Psoas muscle (tissue), 8 donors: ENCODE measurements around the gene CXCL16. TPM values are rescaled to one million over a fixed set of nuclear protein-coding genes. Genes with fewer than 3 reads are reported as not detected.

Experiments used
- ATAC-seq, 4 donors: fragments of 200-7000 bp; cut with Tn5 transposase; one replicate each; pipeline ENCODE4 v1.9.1; 2020; ENCODE audit warnings: moderate library complexity in 3 of 4, mild to moderate bottlenecking in 2 of 4
- DNase-seq, 2 donors: peaks; one replicate each; pipeline ENCODE4 v3.0.0-alpha.2; 2020
- H3K27ac ChIP-seq: fragments of 200-600 bp; one replicate; pipeline ENCODE4 v1.8.0; 2022
- H3K27me3 ChIP-seq, 3 donors: fragments of 200-600 bp in 1 of 3; one replicate each; pipeline versions ENCODE4 v1.6.1 to v1.8.0; 2013 to 2022; ENCODE audit warnings: low read length in 2 of 3, mild to moderate bottlenecking in 2 of 3, moderate library complexity in 1 of 3; ENCODE audit not compliant: insufficient read depth in 3 of 3
- H3K36me3 ChIP-seq, 2 donors: fragments of 200-600 bp in 1 of 2; one replicate each; pipeline versions ENCODE4 v1.6.1 to v1.8.0; 2013 to 2022; ENCODE audit warnings: low read depth in 1 of 2, mild to moderate bottlenecking in 1 of 2, moderate library complexity in 1 of 2; ENCODE audit not compliant: insufficient read depth in 1 of 2
- H3K4me1 ChIP-seq: fragments of 200-600 bp; one replicate; pipeline ENCODE4 v1.8.0; 2022
- H3K4me3 ChIP-seq: fragments of 200-600 bp; one replicate; pipeline ENCODE4 v1.8.0; 2022; ENCODE audit warnings: mild to moderate bottlenecking
- H3K9me3 ChIP-seq: fragments of 200-600 bp; one replicate; pipeline ENCODE4 v1.8.0; 2022
- CTCF ChIP-seq: fragments of 200-600 bp; IDR thresholded peaks from one replicate; pipeline ENCODE4 v1.8.0; 2022; ENCODE audit warnings: antibody characterized with exemption
- WGBS, 3 donors: extraction: QIAGEN DNeasy Blood & Tissue Kit; methylation state at CpG; one replicate each; pipeline versions ENCODE4 v1.1.6 to v1.1.7; 2013; 5-methylcytosine and 5-hydroxymethylcytosine counted together
- intact Hi-C, 2 donors: fragments of 100-400 bp; cut with DNase I; formaldehyde crosslinking; loops; one replicate each; pipeline versions ENCODE4 v1.11.0 to v1.14.2; 2022
- polyA plus RNA-seq, 3 donors: library from polyadenylated mRNA; stranded (reverse); fragments of 200-250 nt; gene quantifications; one replicate each; pipeline ENCODE4 v1.2.3, GENCODE V29; 2013
- total RNA-seq, 4 donors: library from RNA; stranded (reverse); fragmentation: NEBNext Ultra II Directional in 2 of 4; extraction: Animal tissue kit (Norgen Biotek cat#: 25700) in 2 of 4; gene quantifications; one replicate each; pipeline versions ENCODE4 v1.2.1 to v1.2.4, GENCODE V29; 2021 to 2023
- donor health status: healthy with polysubstance abuse.
- donor health status: DM: no; HTN: no; CAD: no; lungs with moderate emphysema.
- donor health status: Bipolar disorder and iron deficiency.
- donor health status: healthy.
- donor health status: DM: yes; HTN: yes; CAD: no.
- donor health status: DM: no; HTN: no; CAD: no.
- donor health status: DM: no; HTN: no; CAD: no.
- donor health status: DM: yes; HTN: yes; CAD: no.

Gene CXCL16
- total and polyA plus RNA-seq, 7 donors = 0.45 to 5.4 (median 1.7) TPM

GRCh38 chr17:4744999-4745969, 5.6 kb upstream of the CXCL16 start:
- Histone ChIP-seq H3K9me3 (no peaks in the 10 kb centered on the region), H3K4me3 (no peak overlapping the region), H3K27ac (no peak overlapping the region), H3K36me3 (no peaks in the 10 kb centered on the region), H3K4me1 (no peaks in the 10 kb centered on the region), H3K27me3 (peaks cover 0 to 87% (median 29%) of the 10 kb centered on the region in 3 donors)
- ATAC-seq (no peak), DNase-seq (no peak)
- no peak for TF ChIP-seq CTCF
- WGBS, 3 donors = 8 to 11% (median 9%) methylated on average over 50 to 51 of the region's 51 CpGs
- intact Hi-C loops = no loop called here

GRCh38 chr17:4743898-4744297, 4.2 kb upstream of the CXCL16 start:
- peaks cover 2% of the 10 kb centered on the region for H3K4me1 ChIP-seq
- ATAC-seq (no peak), DNase-seq (no peak)
- no peak overlapping the region for H3K27ac ChIP-seq
- H3K36me3 ChIP-seq = no peaks in the 10 kb centered on the region
- peaks cover 0 to 87% (median 31%) of the 10 kb centered on the region in 3 donors for H3K27me3 ChIP-seq
- H3K9me3 ChIP-seq = no peaks in the 10 kb centered on the region
- 88 to 90% (median 90%) methylated on average over 8 to 9 of the region's 9 CpGs for WGBS, 3 donors
- intact Hi-C loops = no loop called here
- no peak for TF ChIP-seq CTCF
- H3K4me3 ChIP-seq = no peak overlapping the region

- Histone ChIP-seq H3K4me1 (peaks cover 7% of the 10 kb centered on the region), H3K27ac (no peak overlapping the region), H3K9me3 (no peaks in the 10 kb centered on the region), H3K27me3 (peaks cover 0 to 89% (median 31%) of the 10 kb centered on the region in 3 donors), H3K4me3 (no peak overlapping the region), H3K36me3 (no peaks in the 10 kb centered on the region)
- DNase-seq (no peak), ATAC-seq (no peak)
- intact Hi-C loops = no loop called here
- 91 to 94% (median 94%) methylated on average over 8 of the region's 8 CpGs for WGBS, 3 donors
- TF ChIP-seq CTCF = no peak
Observed at GRCh38 chr17:4743216-4743615, 3.5 kb upstream of the CXCL16 start.

DNA sequence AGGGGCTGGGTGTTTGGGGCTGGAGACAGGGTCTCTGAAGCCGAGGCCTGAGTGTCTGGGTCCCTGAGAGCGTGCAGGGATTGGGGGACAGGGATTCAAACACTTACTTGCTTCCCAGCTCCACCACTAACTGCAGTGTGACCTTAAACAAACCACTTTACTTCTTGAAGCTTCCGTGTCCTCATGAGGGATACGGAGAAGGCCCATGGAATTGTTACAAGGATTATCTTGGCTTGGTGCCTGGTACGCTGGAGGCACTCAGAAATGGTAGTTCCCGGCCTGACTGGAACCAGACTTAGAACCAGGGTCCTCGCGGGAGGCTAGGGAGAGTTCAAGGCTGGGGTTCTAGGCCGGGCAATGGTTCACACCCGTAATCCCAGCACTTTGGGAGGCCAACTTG, 2.9 kb upstream of the CXCL16 start:
- Histone ChIP-seq H3K27me3 (peaks cover 0 to 89% (median 31%) of the 10 kb centered on the region in 3 donors), H3K4me3 (no peak overlapping the region), H3K4me1 (peaks cover 7% of the 10 kb centered on the region), H3K9me3 (no peaks in the 10 kb centered on the region), H3K36me3 (no peaks in the 10 kb centered on the region), H3K27ac (no peak overlapping the region)
- intact Hi-C loops = no loop called here
- DNase-seq (no peak), ATAC-seq (no peak)
- WGBS, 3 donors = 67 to 81% (median 67%) methylated on average over 10 of the region's 10 CpGs
- no peak for TF ChIP-seq CTCF
